Pancreas (tissue), 10 donors: Measurements from ENCODE around the gene NIN. TPM values are rescaled to one million over a fixed set of nuclear protein-coding genes. Genes with fewer than 3 reads are reported as not detected.

Experiments used
- ATAC-seq, 4 donors: fragments of 200-7000 bp; cut with Tn5 transposase; one replicate each; pipeline versions ENCODE4 v1.8.0 to v1.9.1; 2020; ENCODE audit warnings: mild to moderate bottlenecking in 4 of 4, moderate library complexity in 4 of 4
- DNase-seq, 6 donors: peaks; one replicate each; pipeline ENCODE4 v3.0.0-alpha.2; 2020
- FAIRE-seq: peaks from 2 replicates; lab custom pipeline; 2012; peaks lifted over from hg19 to GRCh38; lab: Jason Lieb, UNC
- H3K27ac ChIP-seq, 4 donors: fragments of 200-600 bp; sonication (generic); 1 replicate in 3 of 4; 2 replicates in 1 of 4; pipeline versions ENCODE4 v1.5.0 to v1.8.0; 2020
- H3K27me3 ChIP-seq, 4 donors: fragments of 200-600 bp; one replicate each; pipeline ENCODE4 v1.8.0; 2021
- H3K36me3 ChIP-seq, 3 donors: fragments of 200-600 bp; sonication (generic) in 1 of 3; one replicate each; pipeline versions ENCODE4 v1.5.0 to v1.8.0; 2020 to 2021
- H3K4me1 ChIP-seq, 3 donors: fragments of 200-600 bp; one replicate each; pipeline ENCODE4 v1.8.0; 2021
- H3K4me3 ChIP-seq, 4 donors: fragments of 200-600 bp; sonication (generic) in 2 of 4; one replicate each; pipeline versions ENCODE4 v1.5.0 to v1.8.0; 2020 to 2021
- H3K9me3 ChIP-seq, 4 donors: fragments of 200-600 bp; one replicate each; pipeline ENCODE4 v1.8.0; 2021
- CTCF ChIP-seq, 4 donors: fragments of 200-600 bp; sonication (generic) in 3 of 4; IDR thresholded peaks; one replicate each; pipeline versions ENCODE4 v1.5.0 to v1.8.0; 2021; ENCODE audit warnings: antibody characterized with exemption in 4 of 4
- WGBS, 2 donors: extraction: QIAGEN DNeasy Blood & Tissue Kit; methylation state at CpG; one replicate each; pipeline ENCODE4 v1.1.7; 2013; 5-methylcytosine and 5-hydroxymethylcytosine counted together
- intact Hi-C, 3 donors: fragments of 100-400 bp; cut with DNase I; formaldehyde crosslinking; loops; one replicate each; pipeline versions ENCODE4 v1.11.1 to v1.14.2; 2022
- polyA plus RNA-seq, 2 donors: library from polyadenylated mRNA; stranded (reverse); fragments of 200-250 nt; gene quantifications; one replicate each; pipeline ENCODE4 v1.2.3, GENCODE V29; 2013
- total RNA-seq, 6 donors: library from RNA; stranded (reverse); fragmentation: NEBNext Ultra II Directional in 4 of 6; extraction: Animal tissue kit (Norgen Biotek cat#: 25700) in 4 of 6; gene quantifications; one replicate each; pipeline versions ENCODE4 v1.2.1 to v1.2.4, GENCODE V29; 2021 to 2023
- donor health status: healthy with polysubstance abuse.
- donor health status: DM: no; HTN: no; CAD: no; lungs with moderate emphysema.
- donor health status: DM: no; HTN: no; CAD: no.
- donor health status: control.
- donor health status: control.
- donor health status: Bipolar disorder and iron deficiency.
- donor health status: DM: yes; HTN: yes; CAD: no.
- donor health status: DM: no; HTN: no; CAD: no.
- donor health status: DM: no; HTN: no; CAD: no.
- donor health status: DM: yes; HTN: yes; CAD: no.

NIN gene
- total and polyA plus RNA-seq, 8 donors: 3.1 to 17.9 (median 8.5) TPM

- FAIRE-seq (no peak), DNase-seq (no peak), ATAC-seq (no peak)
- 92 to 93% methylated on average over 5 of the region's 5 CpGs for WGBS, 2 donors
- TF ChIP-seq CTCF (IDR thresholded peaks at IDR 0.05): no peak
- H3K27me3 ChIP-seq: peaks cover 0 to 18% (median 0%) of the 10 kb centered on the region in 4 donors
- H3K4me3 ChIP-seq: no peak overlapping the region
- H3K27ac ChIP-seq: no peak overlapping the region
- H3K9me3 ChIP-seq: no peaks in the 10 kb centered on the region
- H3K36me3 ChIP-seq: no peaks in the 10 kb centered on the region
- H3K4me1 ChIP-seq: no peaks in the 10 kb centered on the region
- intact Hi-C loops: no loop called here
These were observed 40.3 kb upstream of the NIN start for GRCh38 chr14:50871228-50871627.

DNA sequence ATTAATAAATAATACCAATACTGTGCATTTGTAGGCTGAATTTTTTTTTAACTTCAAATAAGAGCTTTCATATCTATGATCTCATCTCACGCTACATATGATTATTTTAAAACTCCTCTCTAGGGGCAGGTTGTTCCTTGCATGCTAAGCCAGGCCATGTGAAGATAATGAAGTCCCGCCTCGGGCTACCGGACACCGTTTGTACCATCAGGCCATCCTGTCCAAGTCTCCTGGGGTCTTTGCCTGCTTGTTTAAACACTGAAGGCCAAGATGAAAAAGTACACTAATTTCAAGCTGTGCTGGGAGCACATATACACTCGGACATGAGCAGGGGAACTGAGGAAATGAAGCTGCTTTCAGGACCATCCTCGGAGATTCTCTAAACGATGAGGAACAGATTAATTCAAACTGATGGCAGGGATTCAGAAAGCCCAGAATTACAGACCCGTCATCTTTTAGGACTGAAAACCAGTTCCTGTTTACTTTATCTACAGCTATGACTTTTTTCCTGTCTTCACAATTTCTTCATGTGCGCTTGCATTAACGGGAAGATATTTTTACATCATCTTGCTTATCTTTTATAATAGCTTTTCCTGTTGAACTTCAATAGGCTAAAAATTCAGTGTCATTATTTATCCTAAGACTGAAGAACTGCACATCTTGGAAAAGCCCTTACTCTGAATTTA lies 34.6 kb upstream of the NIN start:
- H3K27me3 ChIP-seq: no peaks in the 10 kb centered on the region
- DNase-seq: no peak
- TF ChIP-seq CTCF (IDR thresholded peaks at IDR 0.05): no peak
- no peak for FAIRE-seq
- WGBS, 2 donors: 73 to 77% methylated on average over 11 of the region's 11 CpGs
- intact Hi-C loops: no loop called here
- no peaks in the 10 kb centered on the region for H3K9me3 ChIP-seq
- no peak for ATAC-seq
- H3K4me3 ChIP-seq: no peak overlapping the region
- no peak overlapping the region for H3K27ac ChIP-seq
- H3K36me3 ChIP-seq: no peaks in the 10 kb centered on the region
- no peaks in the 10 kb centered on the region for H3K4me1 ChIP-seq

DNA sequence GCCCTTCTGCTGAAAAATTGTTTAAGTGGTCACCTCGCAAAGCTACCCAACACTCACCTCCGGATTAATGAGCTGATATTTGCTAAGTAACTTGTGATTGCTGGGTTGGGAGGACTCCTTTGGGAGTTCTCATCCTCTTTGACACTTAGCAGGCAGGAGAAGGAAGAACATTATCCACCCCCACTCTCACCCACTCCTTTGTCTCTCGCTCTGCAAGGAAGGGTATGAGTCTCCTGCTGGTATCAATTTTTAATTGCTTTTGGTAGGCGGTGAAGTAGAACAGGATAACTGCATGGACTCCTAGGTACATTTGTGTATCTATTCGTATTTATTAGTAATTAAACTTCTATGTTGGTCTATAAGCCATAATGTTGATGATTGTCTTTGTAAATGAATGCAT lies 34.0 kb upstream of the NIN start:
- ATAC-seq (no peak), DNase-seq (no peak), FAIRE-seq (no peak)
- H3K27me3 ChIP-seq: no peaks in the 10 kb centered on the region
- TF ChIP-seq CTCF (IDR thresholded peaks at IDR 0.05): no peak
- H3K4me1 ChIP-seq: no peaks in the 10 kb centered on the region
- no peak overlapping the region for H3K27ac ChIP-seq
- no peaks in the 10 kb centered on the region for H3K36me3 ChIP-seq
- intact Hi-C loops: no loop called here
- WGBS, 2 donors: 78 to 94% methylated on average over 5 of the region's 5 CpGs
- H3K9me3 ChIP-seq: no peaks in the 10 kb centered on the region
- no peak overlapping the region for H3K4me3 ChIP-seq

- Histone ChIP-seq H3K9me3 (no peaks in the 10 kb centered on the region), H3K4me3 (no peak overlapping the region), H3K4me1 (no peaks in the 10 kb centered on the region), H3K27ac (no peak overlapping the region), H3K36me3 (no peaks in the 10 kb centered on the region), H3K27me3 (no peaks in the 10 kb centered on the region)
- DNase-seq (no peak), FAIRE-seq (no peak), ATAC-seq (no peak)
- intact Hi-C loops: no loop called here
- no peak for TF ChIP-seq CTCF (IDR thresholded peaks at IDR 0.05)
These were observed 33.3 kb upstream of the NIN start for GRCh38 chr14:50864237-50864636.

DNA sequence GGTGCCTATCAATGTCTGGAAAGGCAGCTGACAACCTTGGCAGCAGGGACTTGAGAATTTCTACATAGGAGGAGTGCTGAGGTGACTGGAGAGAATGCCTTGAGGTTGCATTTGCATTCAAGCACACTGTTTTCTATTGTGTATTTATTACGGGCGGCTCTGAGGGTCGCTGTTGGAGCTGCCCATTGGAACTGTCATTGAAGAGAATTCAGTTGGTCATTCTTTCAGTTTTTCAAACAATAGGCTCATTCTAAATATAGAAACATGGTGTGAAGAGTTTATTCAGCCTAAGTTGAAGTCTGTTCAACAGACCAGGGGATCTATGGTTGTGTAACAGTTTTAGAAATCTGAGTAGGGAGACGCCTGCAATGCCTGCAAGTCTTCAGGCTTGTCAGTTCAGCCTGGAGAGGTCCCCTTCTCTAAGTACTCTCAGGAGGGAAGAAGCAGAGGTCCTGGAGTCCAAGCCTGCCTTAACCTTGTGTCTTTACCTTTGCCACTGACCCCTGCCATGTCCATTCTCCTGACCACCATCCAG lies 31.1 kb upstream of the NIN start:
- no peaks in the 10 kb centered on the region for H3K4me1 ChIP-seq
- WGBS, 2 donors: 68 to 82% methylated on average over 4 of the region's 4 CpGs
- no peak for ATAC-seq
- H3K9me3 ChIP-seq: no peaks in the 10 kb centered on the region
- no peak for TF ChIP-seq CTCF (IDR thresholded peaks at IDR 0.05)
- H3K4me3 ChIP-seq: no peak overlapping the region
- DNase-seq: no peak
- no peak for FAIRE-seq
- intact Hi-C loops: no loop called here
- H3K36me3 ChIP-seq: no peaks in the 10 kb centered on the region
- no peaks in the 10 kb centered on the region for H3K27me3 ChIP-seq
- no peak overlapping the region for H3K27ac ChIP-seq
